OCI-LY1 (cell line): ENCODE measurements around the gene SOX5.

Experiments used
- H2AFZ ChIP-seq: fragments of 200-600 bp; sonication (generic), shearing (Covaris generic); 2 replicates; pipeline ENCODE4 v1.6.0; 2014; ENCODE audit warnings: antibody characterized with exemption, mild to moderate bottlenecking, low read length
- H3F3A ChIP-seq: fragments of 200-600 bp; sonication (generic), shearing (Covaris generic); 2 replicates; pipeline ENCODE4 v1.6.0; 2014; ENCODE audit warnings: mild to moderate bottlenecking, antibody characterized with exemption, low read length, moderate library complexity; ENCODE audit not compliant: insufficient read depth
- H3K27ac ChIP-seq: fragments of 200-600 bp; sonication (generic); 2 replicates; pipeline ENCODE4 v1.5.1; 2014; ENCODE audit warnings: low read length, mixed run types, mild to moderate bottlenecking, low read depth; ENCODE audit not compliant: poor library complexity, severe bottlenecking
- H3K27me3 ChIP-seq: fragments of 200-600 bp; sonication (generic); 2 replicates; pipeline ENCODE4 v1.6.0; 2014; ENCODE audit warnings: antibody characterized with exemption, mild to moderate bottlenecking, low read length, moderate library complexity; ENCODE audit not compliant: insufficient read depth
- H3K36me3 ChIP-seq: fragments of 200-600 bp; sonication (generic); 2 replicates; pipeline ENCODE4 v1.6.1; 2014; ENCODE audit warnings: mild to moderate bottlenecking, antibody characterized with exemption, low read length, moderate library complexity, mixed read lengths; ENCODE audit not compliant: insufficient read depth
- H3K4me1 ChIP-seq: fragments of 200-600 bp; sonication (generic); 2 replicates; pipeline ENCODE4 v1.5.1; 2014; ENCODE audit warnings: mild to moderate bottlenecking, low read length, moderate library complexity; ENCODE audit not compliant: insufficient read depth, severe bottlenecking
- H3K4me2 ChIP-seq: fragments of 200-600 bp; sonication (generic), shearing (Covaris generic); 2 replicates; pipeline ENCODE4 v1.6.1; 2014; ENCODE audit warnings: low read length
- H3K4me3 ChIP-seq: fragments of 200-600 bp; sonication (generic); 2 replicates; pipeline ENCODE4 v1.5.1; 2014; ENCODE audit warnings: low read length, low read depth, mild to moderate bottlenecking, mixed read lengths; ENCODE audit not compliant: poor library complexity, severe bottlenecking
- H3K79me2 ChIP-seq: fragments of 200-600 bp; shearing (Covaris generic); 2 replicates; pipeline ENCODE4 v1.6.1; 2016; ENCODE audit warnings: mixed run types, low read length, mixed read lengths; ENCODE audit not compliant: insufficient read depth
- H3K9ac ChIP-seq: fragments of 200-600 bp; sonication (generic), shearing (Covaris generic); 2 replicates; pipeline ENCODE4 v1.6.1; 2014; ENCODE audit warnings: mild to moderate bottlenecking, low read length, mixed read lengths
- H3K9me2 ChIP-seq: fragments of 200-600 bp; sonication (generic), shearing (Covaris generic); 2 replicates; pipeline ENCODE4 v1.6.1; 2014; ENCODE audit warnings: low read depth, mild to moderate bottlenecking, low read length, mixed read lengths
- H3K9me3 ChIP-seq: fragments of 200-600 bp; shearing (Covaris generic); 2 replicates; pipeline ENCODE4 v1.6.1; 2014; ENCODE audit warnings: low read length, mixed read lengths
- H4K20me1 ChIP-seq: fragments of 200-600 bp; sonication (generic), shearing (Covaris generic); 2 replicates; pipeline ENCODE4 v1.6.0; 2016; ENCODE audit warnings: mild to moderate bottlenecking, low read length; ENCODE audit not compliant: insufficient read depth
- EZH2 ChIP-seq: fragments of 200-600 bp; sonication (generic), shearing (Covaris generic); IDR thresholded peaks from 2 replicates; pipeline ENCODE4 v1.8.0; 2017; ENCODE audit warnings: borderline replicate concordance, mixed run types, mild to moderate bottlenecking, antibody characterized with exemption, low read length, moderate library complexity, mixed read lengths
- TF ChIP-seq, protein P1 (sequence below): fragments of 200-600 bp; sonication (generic), shearing (Covaris generic); IDR thresholded peaks from 2 replicates; pipeline ENCODE4 v1.5.1; 2017; ENCODE audit warnings: mild to moderate bottlenecking, antibody characterized with exemption, low read length, moderate library complexity, mixed read lengths

The SOX5 gene

DNA sequence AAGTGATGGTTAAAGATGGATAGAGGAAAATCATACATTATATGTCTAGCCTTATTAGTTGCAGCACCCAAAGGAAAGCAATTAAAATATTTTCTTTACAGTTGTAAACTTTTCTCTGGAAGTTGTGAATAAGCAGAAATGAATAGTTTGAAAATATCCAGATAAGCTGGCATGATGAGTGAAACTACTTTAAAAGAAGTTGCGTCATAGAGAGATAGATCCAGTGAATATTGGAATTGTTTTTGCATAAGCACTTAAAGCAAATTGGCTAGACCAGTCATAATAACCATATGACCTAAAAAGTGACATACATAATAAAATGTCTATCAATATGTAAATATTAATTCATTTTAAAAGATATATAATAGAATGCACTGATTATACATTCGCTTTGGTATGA, 132.1 kb downstream of the SOX5 start:
- no peaks in the 10 kb centered on the region for H3F3A ChIP-seq
- no peaks in the 10 kb centered on the region for H3K9me2 ChIP-seq
- no peak overlapping the region for H3K4me2 ChIP-seq
- H3K9me3 ChIP-seq, result no peaks in the 10 kb centered on the region
- no peak overlapping the region for H3K9ac ChIP-seq
- no peaks in the 10 kb centered on the region for H4K20me1 ChIP-seq
- H3K27me3 ChIP-seq, result no peaks in the 10 kb centered on the region
- H3K27ac ChIP-seq, result no peak overlapping the region
- H3K4me3 ChIP-seq, result no peak overlapping the region
- H2AFZ ChIP-seq, result no peak overlapping the region
- no peak for TF ChIP-seq EZH2
- TF ChIP-seq, protein P1, sequence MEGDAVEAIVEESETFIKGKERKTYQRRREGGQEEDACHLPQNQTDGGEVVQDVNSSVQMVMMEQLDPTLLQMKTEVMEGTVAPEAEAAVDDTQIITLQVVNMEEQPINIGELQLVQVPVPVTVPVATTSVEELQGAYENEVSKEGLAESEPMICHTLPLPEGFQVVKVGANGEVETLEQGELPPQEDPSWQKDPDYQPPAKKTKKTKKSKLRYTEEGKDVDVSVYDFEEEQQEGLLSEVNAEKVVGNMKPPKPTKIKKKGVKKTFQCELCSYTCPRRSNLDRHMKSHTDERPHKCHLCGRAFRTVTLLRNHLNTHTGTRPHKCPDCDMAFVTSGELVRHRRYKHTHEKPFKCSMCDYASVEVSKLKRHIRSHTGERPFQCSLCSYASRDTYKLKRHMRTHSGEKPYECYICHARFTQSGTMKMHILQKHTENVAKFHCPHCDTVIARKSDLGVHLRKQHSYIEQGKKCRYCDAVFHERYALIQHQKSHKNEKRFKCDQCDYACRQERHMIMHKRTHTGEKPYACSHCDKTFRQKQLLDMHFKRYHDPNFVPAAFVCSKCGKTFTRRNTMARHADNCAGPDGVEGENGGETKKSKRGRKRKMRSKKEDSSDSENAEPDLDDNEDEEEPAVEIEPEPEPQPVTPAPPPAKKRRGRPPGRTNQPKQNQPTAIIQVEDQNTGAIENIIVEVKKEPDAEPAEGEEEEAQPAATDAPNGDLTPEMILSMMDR, result no peak
- H3K4me1 ChIP-seq, result no peaks in the 10 kb centered on the region
- H3K79me2 ChIP-seq, result no peaks in the 10 kb centered on the region
- H3K36me3 ChIP-seq, result no peaks in the 10 kb centered on the region

DNA sequence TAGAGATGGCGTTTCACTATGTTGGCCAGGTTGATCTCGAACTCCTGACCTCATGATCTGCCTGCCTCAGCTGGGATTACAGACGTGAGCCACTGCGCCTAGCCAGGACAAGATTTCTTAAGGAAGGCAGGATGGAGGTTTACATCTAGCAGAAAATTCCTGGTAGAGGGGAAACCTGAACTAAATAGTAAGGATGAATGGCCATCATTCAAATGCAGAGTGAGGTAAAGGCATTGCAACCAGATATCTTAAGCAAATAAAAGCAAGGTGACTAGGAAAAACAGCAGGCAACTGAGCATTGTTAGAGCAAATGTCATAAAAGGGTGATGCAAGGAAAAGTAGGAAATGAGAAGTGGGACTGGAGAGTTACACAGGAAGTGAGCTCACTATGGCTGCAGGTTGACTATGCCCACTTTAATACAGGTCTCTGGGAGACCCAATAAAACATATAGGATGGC, 133.0 kb downstream of the SOX5 start:
- TF ChIP-seq, protein P1, result no peak
- TF ChIP-seq EZH2, result no peak
- Histone ChIP-seq H3K9me3 (no peaks in the 10 kb centered on the region), H3K27me3 (no peaks in the 10 kb centered on the region), H3K9me2 (no peaks in the 10 kb centered on the region), H3F3A (no peaks in the 10 kb centered on the region), H3K4me3 (no peak overlapping the region), H2AFZ (no peak overlapping the region), H4K20me1 (no peaks in the 10 kb centered on the region), H3K9ac (no peak overlapping the region), H3K27ac (no peak overlapping the region), H3K36me3 (no peaks in the 10 kb centered on the region), H3K79me2 (no peaks in the 10 kb centered on the region), H3K4me1 (no peaks in the 10 kb centered on the region), H3K4me2 (no peak overlapping the region)

DNA sequence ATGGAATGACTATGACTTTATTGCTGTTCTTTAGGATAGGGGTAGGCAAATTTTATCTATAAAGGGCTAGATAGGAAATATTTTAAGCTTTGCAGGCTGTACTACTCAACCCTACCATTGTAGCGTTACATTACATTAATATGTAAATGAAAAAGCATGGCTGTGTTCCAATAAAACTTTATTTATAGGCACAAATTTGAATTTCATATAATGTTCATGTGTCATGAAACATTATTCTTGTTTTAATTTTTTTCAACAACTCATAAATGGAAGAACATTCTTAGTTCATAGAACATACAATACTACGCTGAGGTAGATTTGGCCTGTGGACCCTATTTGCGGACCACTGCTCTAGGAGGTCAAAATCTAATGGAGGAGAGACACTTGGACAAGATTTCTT, 133.7 kb downstream of the SOX5 start:
- no peak overlapping the region for H2AFZ ChIP-seq
- no peak overlapping the region for H3K9ac ChIP-seq
- no peak overlapping the region for H3K27ac ChIP-seq
- H3K4me2 ChIP-seq, result no peak overlapping the region
- H3K36me3 ChIP-seq, result no peaks in the 10 kb centered on the region
- no peaks in the 10 kb centered on the region for H3K79me2 ChIP-seq
- H3K9me2 ChIP-seq, result no peaks in the 10 kb centered on the region
- TF ChIP-seq EZH2, result no peak
- TF ChIP-seq, protein P1, result no peak
- H3F3A ChIP-seq, result no peaks in the 10 kb centered on the region
- H3K4me3 ChIP-seq, result no peak overlapping the region
- no peaks in the 10 kb centered on the region for H4K20me1 ChIP-seq
- H3K9me3 ChIP-seq, result no peaks in the 10 kb centered on the region
- no peaks in the 10 kb centered on the region for H3K4me1 ChIP-seq
- no peaks in the 10 kb centered on the region for H3K27me3 ChIP-seq
